Heart left ventricle (tissue), 16 donors: ENCODE results near the gene PSMA2. TPM values are rescaled to one million over a fixed set of nuclear protein-coding genes. Genes with fewer than 3 reads are reported as not detected.

Source experiments
- ATAC-seq, 4 donors: fragments of 200-7000 bp; cut with Tn5 transposase; one replicate each; pipeline ENCODE4 v1.9.1; 2020 to 2022; ENCODE audit warnings: moderate library complexity in 4 of 4, mild to moderate bottlenecking in 3 of 4, moderate number of reproducible peaks in 1 of 4
- DNase-seq, 5 donors: peaks; one replicate each; pipeline ENCODE4 v3.0.0-alpha.2; 2020
- H3K27ac ChIP-seq, 12 donors: fragments of 200-600 bp; sonication (generic) in 4 of 12; one replicate each; pipeline versions ENCODE4 v1.5.0 to v1.8.0; 2016 to 2022; ENCODE audit warnings: mild to moderate bottlenecking in 2 of 12
- H3K27me3 ChIP-seq, 9 donors: fragments of 200-600 bp; sonication (generic) in 2 of 9; one replicate each; pipeline versions ENCODE4 v1.5.1 to v1.8.0; 2016 to 2022; ENCODE audit warnings: mild to moderate bottlenecking in 3 of 9
- H3K36me3 ChIP-seq, 9 donors: fragments of 200-600 bp; sonication (generic) in 2 of 9; one replicate each; pipeline versions ENCODE4 v1.5.0 to v1.8.0; 2018 to 2022; ENCODE audit warnings: mild to moderate bottlenecking in 2 of 9
- H3K4me1 ChIP-seq, 12 donors: fragments of 200-600 bp; sonication (generic) in 4 of 12; one replicate each; pipeline versions ENCODE4 v1.5.0 to v1.8.0; 2016 to 2022; ENCODE audit warnings: mild to moderate bottlenecking in 3 of 12
- H3K4me3 ChIP-seq, 12 donors: fragments of 200-600 bp; sonication (generic) in 4 of 12; one replicate each; pipeline versions ENCODE4 v1.5.0 to v1.8.0; 2017 to 2022; ENCODE audit warnings: mild to moderate bottlenecking in 9 of 12, moderate library complexity in 4 of 12
- H3K9me3 ChIP-seq, 12 donors: fragments of 200-600 bp; sonication (generic) in 4 of 12; one replicate each; pipeline versions ENCODE4 v1.5.0 to v1.8.0; 2016 to 2022; ENCODE audit warnings: mild to moderate bottlenecking in 1 of 12
- POLR2A ChIP-seq, 2 donors: fragments of 450-650 bp; IDR thresholded peaks; one replicate each; pipeline ENCODE4 v1.6.1; 2017; ENCODE audit warnings: antibody characterized with exemption in 2 of 2, mild to moderate bottlenecking in 2 of 2, moderate library complexity in 2 of 2
- WGBS, 4 donors: extraction: QIAGEN DNeasy Blood & Tissue Kit in 2 of 4; methylation state at CpG; one replicate each; pipeline versions ENCODE4 v1.1.5 to v1.1.7; 2013 to 2018; 5-methylcytosine and 5-hydroxymethylcytosine counted together
- intact Hi-C, 10 donors: fragments of 100-400 bp; cut with DNase I; formaldehyde crosslinking; loops; one replicate each; pipeline versions ENCODE4 v1.11.1 to v1.14.2; 2022
- polyA plus RNA-seq, 2 donors: library from polyadenylated mRNA; stranded (reverse); fragments of 200-250 nt; gene quantifications; one replicate each; pipeline ENCODE4 v1.2.3, GENCODE V29; 2013
- total RNA-seq, 9 donors: library from RNA; depleted of rRNA in 2 of 9; stranded (reverse); fragments of >200 nt in 2 of 9; fragmentation: NEBNext Ultra II Directional in 3 of 9; extraction: Animal tissue kit (Norgen Biotek cat#: 25700) in 3 of 9; gene quantifications; one replicate each; pipeline versions ENCODE4 v1.1.0 to v1.2.4, GENCODE V29; 2016 to 2023
- TF ChIP-seq, protein P1 (sequence below), 12 donors: fragments of 200-600 bp; sonication (generic) in 4 of 12; IDR thresholded peaks; one replicate each; pipeline versions ENCODE4 v1.5.0 to v1.8.0; 2018 to 2022; ENCODE audit warnings: antibody characterized with exemption in 12 of 12, mild to moderate bottlenecking in 5 of 12
- donor health status: ischemic (EF 13 %, LVEDD 7.1; RV severe dilation, severe dysfunction).
- donor health status: healthy with polysubstance abuse.
- donor health status: DM: no; HTN: yes; CAD: no.
- donor health status: DM: no; HTN: no; CAD: no.
- donor health status: ischemic (EF 25% LVEDD 6.9; RV normal size, moderate dysfunction).
- donor health status: ischemic (EF 25% LVEDD 5.7; RV mildly dilated, moderate dysfunction).
- donor health status: healthy.
- donor health status: DM: yes; HTN: yes; CAD: no.
- donor health status: ischemic (EF 35%, LVEDD 5.7; RV mildly dilated, moderate dysfunction).
- donor health status: nonischemic (EF 11% LVEDD 7.7; RV severe dilation, severe dysfunction).
- donor health status: DM: yes; HTN: yes; CAD: no.
- donor health status: PGD.
- donor health status: ischemic (EF 29% LVEDD 5.4; RV normal size, mild dysfunction).
- donor health status: nonischemic (EF 23%, LVEDD 6.1; RV moderate dilation, normal function).

The PSMA2 gene
- total and polyA plus RNA-seq, 11 donors: 41.8 to 139 (median 75.8) TPM

DNA sequence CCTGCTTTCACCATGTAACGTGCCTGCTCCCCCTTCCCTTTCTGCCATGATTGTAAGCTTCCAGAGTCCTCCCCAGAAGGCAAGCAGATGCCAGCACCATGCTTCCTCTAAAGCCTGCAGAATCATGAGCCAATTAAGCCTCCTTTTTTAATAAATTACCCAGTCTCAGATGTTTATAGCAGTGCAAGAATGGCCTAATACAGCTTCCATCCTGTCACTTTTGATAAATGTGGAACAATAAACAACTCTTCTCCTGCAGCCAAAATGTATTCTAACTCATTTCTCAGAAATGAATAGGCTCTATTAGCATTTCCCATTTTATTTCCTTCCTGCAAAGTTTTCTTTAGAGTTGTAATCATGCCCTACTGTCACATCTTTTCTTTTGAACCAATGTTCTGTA, 63.5 kb downstream of the PSMA2 start:
- Histone ChIP-seq H3K9me3 (peaks cover 0 to 16% (median 1%) of the 10 kb centered on the region in 12 donors), H3K36me3 (no peaks in the 10 kb centered on the region), H3K4me1 (no peaks in the 10 kb centered on the region), H3K4me3 (no peak overlapping the region), H3K27ac (no peak overlapping the region), H3K27me3 (no peaks in the 10 kb centered on the region)
- no peak for DNase-seq
- TF ChIP-seq, protein P1, sequence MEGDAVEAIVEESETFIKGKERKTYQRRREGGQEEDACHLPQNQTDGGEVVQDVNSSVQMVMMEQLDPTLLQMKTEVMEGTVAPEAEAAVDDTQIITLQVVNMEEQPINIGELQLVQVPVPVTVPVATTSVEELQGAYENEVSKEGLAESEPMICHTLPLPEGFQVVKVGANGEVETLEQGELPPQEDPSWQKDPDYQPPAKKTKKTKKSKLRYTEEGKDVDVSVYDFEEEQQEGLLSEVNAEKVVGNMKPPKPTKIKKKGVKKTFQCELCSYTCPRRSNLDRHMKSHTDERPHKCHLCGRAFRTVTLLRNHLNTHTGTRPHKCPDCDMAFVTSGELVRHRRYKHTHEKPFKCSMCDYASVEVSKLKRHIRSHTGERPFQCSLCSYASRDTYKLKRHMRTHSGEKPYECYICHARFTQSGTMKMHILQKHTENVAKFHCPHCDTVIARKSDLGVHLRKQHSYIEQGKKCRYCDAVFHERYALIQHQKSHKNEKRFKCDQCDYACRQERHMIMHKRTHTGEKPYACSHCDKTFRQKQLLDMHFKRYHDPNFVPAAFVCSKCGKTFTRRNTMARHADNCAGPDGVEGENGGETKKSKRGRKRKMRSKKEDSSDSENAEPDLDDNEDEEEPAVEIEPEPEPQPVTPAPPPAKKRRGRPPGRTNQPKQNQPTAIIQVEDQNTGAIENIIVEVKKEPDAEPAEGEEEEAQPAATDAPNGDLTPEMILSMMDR (IDR thresholded peaks at IDR 0.05): no peak
- no peak for TF ChIP-seq POLR2A (IDR thresholded peaks at IDR 0.05)
- intact Hi-C loops: no loop called here
- ATAC-seq: no peak
- 58 to 88% (median 82%) methylated on average over 1 of the region's 1 CpG for WGBS, 4 donors

Other genes with a start within 250 kb of the PSMA2 start
- 1 to 10 TPM; 1.8 to 9.1 (median 4.0) TPM for gene C7orf25, start 20.1 kb downstream of the PSMA2 start, total RNA-seq
- 1 to 10 TPM; 5.0 to 7.8 TPM for gene C7orf25, start 20.1 kb downstream of the PSMA2 start, polyA plus RNA-seq
- gene MRPL32, start 202 bp upstream of the PSMA2 start, total RNA-seq: 10 to 100 TPM; 49.0 to 71.7 (median 60.8) TPM
- 10 to 100 TPM; 94.9 to 98.4 TPM for gene MRPL32, start 202 bp upstream of the PSMA2 start, polyA plus RNA-seq
- gene HECW1, start 180.5 kb upstream of the PSMA2 start, total RNA-seq: under 1 TPM in 1 of 9 donors, not detected in 8; 0.23 TPM
- gene HECW1, start 180.5 kb upstream of the PSMA2 start, polyA plus RNA-seq: not detected